DMS53 (cell line): Measurements from ENCODE around the gene DYNLT2B.
"Not testable (repeated sequence)": the region's sequence is repeated elsewhere in the genome, so short reads cannot be mapped to it uniquely, and the experiment has no call there.

Experiments used
- DNase-seq: peaks from one replicate; lab custom pipeline; 2025; lab: John Stamatoyannopoulos, UW

The DYNLT2B gene

DNA sequence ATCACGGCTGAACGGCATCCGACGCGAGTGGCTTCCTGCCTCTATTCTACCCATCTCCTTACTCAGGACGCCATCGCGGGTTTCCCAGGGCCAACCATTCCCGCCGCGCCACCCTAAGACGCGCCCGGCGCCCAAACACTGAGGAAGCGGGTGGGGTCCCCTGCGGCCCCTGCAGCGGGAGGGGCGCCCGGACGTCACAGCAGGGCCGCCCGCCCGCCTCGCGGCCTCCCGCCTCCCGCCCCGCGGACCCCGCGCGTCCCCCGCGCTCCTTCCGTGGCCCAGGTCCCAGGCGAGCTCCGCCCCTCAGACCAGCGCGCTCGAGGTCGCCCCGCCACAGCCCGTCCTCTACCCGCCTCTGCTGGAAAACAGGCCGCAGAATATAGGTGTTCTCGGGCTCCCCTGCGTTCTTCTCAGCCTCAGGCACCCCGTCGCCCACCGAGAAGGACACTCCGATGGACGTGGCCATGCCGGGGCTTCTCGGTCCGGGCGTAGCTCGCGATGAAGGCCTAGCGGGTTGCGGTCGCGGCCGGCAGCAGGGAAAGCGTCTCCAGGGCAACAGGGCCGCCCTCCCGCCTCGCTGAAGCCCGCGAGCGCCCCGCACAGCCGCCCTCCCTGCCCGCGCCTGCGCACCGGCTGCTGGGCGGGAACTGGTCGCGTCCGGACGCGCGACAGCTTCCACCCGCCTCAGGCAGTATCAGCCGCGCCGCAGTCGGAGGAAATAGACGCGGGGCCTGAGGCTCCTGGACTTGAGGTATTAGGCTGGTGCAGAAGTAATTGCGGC lies at the start of gene DYNLT2B:
TSS of gene DYNLT2B (minus strand) at position 554 of the 781 bp plus-strand sequence. CDS start at position 466, 88 bp downstream.
- peak; percentile 95 for DNase-seq

DNA sequence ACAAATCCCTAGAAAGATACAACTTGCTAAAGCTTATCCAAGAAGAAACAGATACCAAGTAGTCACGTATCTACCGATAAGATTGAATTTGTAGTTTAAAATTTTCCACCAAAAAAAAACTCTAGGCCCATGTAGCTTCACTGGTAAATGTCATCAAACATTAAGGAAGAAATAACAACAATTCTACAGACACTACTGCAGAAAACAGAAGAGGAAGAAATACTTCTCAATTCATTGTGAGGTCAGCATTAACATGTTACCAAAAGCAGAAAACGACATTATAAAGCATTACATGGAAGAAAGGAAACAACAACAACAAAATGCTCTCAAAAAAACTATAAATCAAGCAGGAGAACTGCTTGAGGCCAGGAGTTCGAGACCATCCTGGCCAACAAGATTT lies 47.7 kb upstream of the DYNLT2B start:
- no peak for DNase-seq

DNA sequence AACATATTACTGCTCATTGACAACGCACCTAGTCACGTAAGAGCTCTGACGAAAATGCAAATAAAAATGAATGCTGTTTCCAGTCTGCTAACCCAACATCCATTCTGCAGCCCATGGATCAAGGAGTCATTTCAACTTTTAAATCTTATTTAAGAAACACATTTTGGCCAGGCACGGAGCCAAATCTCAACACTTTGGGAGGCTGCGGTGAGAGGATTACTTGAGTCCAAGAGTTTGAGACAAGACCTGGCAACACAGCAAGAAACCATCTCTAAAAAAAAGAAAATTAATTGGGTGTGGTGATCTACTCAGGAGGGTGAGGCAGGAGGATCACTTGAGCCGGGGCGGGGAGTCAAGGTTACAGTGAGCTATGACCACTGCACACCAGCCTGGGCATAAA lies 42.5 kb upstream of the DYNLT2B start:
- DNase-seq: no peak

DNA sequence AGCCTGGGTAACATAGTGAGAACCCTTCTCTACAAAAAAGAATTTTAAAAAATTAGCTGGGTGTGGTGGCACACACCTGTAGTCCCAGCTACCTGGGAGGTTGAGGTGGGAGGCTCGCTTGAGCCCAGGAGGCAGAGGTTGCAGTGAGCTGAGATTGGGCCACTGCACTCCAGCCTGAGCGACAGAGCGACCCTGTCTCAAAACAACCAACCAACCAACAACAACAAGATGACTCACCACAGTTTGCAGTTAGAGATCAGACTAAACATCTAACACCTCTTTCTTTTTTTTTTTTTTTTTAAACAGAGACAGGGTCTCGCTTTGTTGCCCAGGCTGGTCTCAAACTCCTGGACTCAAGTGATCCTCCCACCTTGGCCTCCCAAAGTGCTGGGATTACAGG lies 40.5 kb upstream of the DYNLT2B start:
- DNase-seq: not testable (repeated sequence)

DNA sequence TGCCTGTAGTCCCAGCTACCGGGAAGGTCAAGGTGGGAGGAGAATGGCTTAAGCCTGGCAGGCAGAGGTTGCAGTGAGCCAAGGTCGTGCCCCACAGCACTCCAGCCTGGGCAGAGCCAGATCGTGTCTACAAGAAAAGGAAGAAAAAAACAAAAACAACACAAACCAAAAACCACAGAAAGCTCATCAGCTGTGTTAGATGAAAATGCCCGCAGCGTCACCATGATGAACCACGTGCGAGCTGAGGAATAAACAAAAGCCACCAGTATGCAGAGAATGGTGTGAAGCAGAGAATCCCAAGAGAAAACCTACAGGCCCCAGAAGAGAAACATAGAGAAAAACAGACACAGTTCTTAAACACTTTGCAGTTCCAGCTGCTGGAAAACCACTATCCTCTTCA lies 39.9 kb upstream of the DYNLT2B start:
- no peak for DNase-seq

DNA sequence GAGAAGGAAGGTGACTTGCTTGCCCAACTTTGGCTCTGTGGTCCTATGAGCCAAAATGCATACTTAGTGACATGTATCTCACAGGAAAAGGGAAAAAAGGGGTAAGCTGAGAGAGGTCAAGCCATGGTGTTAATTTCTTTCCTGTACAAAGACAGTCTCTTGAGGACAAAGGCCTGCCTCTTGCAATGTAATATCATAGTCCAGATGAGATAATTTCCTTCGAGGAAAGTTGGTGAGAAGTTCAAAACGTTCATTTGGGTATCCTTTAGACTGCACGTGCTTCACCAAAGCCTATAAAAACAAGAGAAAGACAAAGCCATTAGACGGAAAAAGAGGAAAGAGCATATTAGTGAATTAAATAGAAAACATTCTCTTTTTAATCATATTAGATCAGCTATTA lies 38.5 kb upstream of the DYNLT2B start:
- DNase-seq: no peak

DNA sequence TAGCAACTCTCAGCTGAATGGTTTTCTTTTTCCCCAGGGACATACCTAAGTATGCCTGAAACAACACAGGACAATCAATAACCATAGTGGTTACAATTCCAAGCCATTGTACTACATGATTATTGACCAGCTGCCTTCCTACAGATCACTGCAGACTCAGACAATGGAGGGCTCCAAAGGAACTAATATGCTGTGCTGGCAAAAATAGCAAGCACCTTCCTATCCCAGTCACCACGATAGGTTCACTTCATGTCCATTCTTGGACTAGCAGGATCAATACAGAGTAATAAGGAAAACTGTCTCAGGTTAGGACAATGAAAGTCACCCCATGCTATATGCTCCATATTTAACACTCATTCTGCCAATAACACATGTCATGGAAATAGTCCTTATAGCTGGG lies 37.6 kb upstream of the DYNLT2B start:
- no peak for DNase-seq

DNA sequence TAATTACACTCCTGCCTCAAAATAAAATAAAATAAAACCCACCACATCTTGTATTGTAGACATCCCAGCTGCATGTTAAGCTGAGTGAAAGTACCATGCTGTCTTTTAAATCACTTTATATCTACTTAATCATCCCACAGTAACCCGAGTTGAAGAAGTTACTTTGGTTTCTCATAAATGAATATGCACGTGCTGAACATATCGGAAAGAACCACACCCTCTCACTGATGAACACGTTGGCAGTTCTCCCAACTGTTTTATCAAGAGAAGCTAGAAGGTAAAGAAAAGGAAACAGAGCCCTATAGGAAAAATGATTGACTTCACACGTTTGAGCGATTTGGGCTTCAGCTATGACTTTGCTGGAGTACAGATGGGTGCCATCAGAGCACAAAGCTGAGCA lies 36.1 kb upstream of the DYNLT2B start:
- DNase-seq: no peak

DNA sequence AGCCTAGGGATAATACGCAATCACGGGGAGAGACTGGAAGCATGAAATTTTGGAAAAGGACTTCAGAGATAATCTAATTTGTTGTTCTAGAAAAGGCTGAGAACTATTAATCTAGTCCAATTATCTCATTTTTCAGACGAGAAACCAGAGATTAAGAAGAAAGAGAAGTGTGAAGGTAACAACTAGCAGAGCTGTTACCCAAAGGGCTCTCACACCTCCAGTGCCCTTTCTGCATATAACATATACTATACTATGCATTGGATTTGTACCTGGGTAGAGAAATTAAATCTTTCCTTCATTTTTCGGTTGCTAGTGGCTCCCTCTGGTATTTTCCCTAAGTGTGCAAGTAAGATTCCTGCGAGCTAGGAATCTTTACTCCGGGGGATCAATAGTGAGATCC lies 33.5 kb upstream of the DYNLT2B start:
- DNase-seq: no peak

DNA sequence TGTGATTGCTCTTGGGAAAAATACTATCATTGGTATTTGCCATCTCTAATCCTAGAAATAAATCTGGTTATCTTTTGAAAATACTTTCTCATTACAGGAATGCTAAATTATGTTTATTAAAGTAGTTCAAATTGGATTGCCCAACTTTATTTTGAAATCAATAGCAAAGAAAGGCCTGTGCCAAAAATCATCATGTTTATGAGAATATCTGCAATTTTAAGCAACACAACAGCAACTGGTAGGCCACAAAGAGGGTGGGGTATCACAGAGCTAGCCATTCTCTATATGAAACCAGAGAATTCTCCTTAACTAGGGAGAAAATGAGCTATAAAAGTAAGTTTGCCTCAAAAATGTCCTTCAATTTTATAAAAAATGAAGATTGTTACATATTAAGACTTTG lies 32.0 kb upstream of the DYNLT2B start:
- no peak for DNase-seq

DNA sequence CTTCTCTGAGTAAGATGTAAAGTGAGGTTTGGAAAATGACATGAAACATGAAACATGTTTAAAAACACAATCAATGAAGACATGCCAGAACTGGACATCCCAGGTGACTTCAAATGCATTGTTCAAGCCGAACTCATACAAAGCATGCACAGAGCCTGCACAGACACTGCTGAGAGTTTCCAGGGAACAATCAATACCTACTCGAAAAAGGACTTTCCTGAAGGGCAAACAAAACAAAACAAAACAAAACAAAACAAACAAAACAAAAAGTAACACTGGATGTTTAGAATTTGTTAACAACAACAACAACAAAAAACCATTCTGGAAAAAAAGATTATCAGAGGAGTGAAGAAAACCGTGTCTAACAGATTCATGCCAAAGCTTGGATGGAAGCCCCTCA lies 30.7 kb upstream of the DYNLT2B start:
- DNase-seq: no peak

DNA sequence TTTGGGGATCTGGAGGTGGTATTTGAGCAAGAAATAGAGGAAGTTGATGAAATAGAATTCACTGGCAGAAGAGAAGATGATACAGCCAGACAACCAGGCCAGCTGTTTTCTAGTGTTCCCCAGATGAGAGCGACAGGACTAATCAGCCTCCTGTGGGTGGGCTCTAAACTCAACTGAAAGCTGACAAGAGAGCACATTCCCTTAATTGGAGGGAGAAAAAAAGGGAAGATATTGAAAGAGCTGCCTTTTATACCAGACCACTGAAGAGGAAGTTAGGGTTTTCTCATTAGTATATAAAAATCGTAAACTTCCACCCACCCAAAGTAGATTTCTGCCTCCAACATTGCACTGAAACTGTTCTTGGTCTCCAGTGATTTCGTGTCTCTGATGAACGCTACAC lies 26.6 kb upstream of the DYNLT2B start:
- DNase-seq: no peak

DNA sequence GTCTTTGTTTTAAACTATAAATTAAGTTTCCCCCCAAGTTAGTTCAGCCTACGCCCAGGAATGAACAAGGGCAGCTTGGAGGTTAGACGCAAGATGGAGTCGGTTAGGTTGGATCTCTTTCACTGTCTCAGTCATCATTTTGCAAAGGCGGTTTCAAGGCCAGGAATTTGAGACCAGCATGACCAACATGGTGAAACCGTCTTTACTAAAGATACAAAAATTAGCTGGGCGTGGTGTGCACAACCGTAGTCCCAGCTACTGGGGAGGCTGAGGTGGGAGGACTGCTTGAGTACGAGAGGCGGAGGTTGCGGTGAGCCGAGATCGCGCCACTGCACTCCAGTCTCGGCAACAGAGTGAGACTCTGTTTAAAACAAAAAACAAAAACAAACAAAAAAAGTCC lies 25.9 kb upstream of the DYNLT2B start:
- not testable (repeated sequence) for DNase-seq

DNA sequence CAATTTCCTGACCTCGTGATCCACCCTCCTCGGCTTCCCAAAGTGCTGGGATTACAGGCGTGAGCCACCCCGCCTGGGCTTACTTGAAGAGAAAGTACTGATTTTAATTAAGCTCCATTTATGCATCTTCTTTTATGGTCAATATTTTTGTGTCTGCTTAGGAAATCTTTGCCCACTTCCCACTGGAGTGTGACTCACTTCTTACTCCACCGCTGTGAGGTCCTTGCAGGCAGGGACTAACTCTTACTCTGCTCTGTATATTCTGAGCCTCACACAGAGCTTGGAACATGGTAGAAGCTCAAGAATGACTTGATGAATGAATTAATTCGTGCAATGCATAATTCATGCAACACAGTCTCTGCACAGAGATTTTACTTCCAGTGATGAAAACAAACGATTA lies 23.1 kb upstream of the DYNLT2B start:
- no peak for DNase-seq

DNA sequence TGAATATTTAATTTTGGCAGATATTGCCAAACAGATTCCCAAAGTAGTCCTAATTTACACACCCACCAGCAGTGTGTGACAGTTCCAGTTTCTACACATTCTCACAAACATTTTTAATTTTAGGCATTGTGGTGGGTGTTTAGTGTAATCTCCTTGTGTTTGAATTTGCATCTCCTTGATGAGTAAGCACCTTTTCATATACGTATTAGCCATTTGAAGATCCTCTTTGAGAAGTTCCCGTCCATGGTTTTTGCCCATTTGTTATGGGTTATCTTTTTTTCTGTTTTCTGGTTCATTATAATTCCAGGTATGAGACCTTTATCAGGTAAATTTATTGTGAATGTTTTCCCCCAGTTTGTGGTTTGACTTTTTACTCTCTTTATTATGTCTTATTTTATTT lies 22.4 kb upstream of the DYNLT2B start:
- no peak for DNase-seq

DNA sequence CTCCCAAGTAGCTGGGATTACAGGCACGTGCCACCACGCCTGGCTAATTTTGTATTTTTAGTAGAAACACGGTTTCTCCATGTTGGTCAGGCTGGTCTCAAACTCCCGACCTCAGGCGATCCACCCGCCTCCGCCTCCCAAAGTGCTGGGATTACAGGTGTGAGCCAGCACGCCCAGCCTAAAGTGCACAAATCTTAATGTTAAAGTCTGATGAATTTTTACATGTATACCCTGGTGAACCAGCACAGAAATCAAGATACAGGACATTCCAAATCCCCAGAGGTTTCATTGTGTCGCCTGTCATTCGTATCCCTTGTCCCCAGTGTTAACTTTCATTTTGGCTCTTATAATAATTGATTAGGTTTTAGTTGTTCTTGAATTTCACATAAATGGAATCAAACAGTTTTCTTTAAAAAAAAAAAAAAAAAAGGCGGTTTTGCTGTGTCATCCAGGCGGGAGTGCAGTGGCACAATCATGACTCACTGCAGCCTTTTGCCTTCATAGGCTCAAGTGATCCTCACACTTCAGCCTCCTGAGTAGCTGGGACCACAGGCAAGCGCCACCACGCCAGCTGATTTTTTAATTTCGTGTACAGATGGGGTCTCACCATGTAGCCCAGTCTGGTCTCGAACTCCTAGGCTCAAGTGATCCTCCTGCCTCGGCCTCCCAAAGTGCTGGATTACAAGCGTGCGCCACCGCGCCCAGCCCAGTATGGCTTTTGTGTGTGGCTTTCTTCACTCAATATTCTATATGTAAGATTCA lies 21.6 kb upstream of the DYNLT2B start:
- DNase-seq: peak; percentile 56

DNA sequence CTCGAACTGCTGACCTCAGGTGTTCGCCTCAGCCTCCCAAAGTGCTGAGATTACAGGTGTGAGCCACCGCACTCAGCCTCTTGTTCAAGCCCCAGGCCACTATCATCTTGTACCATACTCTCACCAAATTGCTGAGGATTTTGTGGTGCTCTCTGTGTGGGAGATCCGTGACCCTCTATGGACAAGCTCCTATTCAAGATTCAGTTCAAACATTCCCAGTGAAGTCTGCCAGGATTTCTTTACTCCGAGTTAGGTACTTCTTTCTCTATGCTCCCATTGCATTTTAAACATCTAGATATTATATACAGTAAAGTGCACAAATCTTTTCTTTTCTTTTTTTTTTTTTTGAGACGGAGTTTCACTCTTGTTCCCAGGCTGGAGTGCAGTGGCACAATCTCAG lies 21.0 kb upstream of the DYNLT2B start:
- no peak for DNase-seq

DNA sequence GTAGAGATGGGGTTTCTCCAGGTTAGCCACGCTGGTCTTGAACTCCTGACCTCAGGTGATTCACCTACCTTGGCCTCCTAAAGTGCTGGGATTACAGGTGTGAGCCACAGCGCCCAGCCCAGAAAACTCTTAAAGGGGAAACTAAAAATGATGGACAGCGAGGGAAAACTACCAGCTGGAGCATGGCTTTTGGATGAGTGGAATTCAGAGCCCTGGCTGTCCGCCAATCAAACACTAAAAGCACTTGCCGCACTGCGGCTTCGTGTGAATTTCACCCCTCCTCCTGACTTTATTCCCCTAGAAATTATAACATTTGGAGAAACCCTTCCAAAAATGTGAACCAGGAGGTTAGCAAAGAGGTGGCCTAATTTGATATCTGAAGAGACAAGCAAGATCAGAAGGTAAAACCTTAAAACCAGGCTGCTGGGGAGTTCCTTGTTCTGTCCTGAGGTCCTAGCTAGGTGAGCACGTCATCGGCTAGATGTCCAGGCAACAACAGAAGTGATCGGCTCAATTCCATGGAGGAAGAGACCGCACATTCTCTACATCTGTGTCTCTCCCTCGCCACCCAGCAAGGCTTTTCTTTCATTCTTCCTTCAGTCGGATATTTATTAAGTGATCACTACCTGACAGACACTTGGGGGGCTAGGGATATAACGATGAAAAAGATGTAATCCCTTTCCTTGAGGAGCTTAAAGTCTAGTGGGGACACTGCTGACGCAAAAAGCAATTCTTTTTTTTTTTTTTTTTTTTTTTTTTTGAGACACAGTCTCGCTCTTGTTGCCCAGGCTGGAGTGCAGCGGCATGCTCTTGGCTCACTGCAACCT lies 18.5 kb upstream of the DYNLT2B start:
- peak; percentile 29 for DNase-seq

DNA sequence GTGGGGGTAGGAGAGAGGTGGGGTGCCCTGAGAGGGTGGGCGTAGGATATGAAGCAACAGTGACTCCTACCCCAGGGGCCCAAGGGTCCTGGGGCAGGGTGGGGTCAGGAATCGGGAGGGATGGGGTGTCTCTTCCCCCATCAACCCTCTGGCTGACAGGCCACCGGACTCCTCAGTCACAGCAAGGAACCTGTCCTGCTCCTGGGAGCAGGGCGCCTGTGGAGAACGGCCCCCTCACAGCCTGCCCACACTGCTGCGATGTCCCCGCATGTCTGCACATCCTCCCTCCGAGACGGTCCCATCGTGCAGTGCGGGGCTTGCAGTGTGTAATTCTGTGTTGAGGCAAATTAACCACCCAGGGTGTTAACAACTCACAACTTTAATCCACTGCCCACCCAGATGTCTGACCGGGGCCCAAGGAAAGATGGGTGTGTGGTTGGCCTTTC lies 17.5 kb upstream of the DYNLT2B start:
- no peak for DNase-seq

DNA sequence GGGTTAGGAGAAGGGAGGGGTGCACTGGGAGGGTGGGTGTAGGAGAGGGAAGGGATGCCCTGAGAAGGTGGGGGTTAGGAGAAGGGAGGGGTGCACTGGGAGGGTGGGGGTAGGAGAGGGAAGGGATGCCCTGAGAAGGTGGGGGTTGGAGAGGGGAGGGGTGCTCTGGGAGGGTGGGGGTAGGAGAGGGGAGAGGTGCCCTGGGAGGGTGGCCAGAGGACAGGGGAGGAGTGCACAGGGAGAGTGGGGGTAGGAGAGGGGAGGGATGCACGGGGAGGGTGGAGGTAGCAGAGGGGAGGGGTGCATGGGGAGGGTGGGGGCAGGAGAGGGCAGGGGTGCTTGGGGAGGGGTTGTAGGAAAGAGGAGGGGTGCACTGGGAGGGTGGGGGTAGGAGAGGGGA lies 16.9 kb upstream of the DYNLT2B start:
- DNase-seq: no peak

DNA sequence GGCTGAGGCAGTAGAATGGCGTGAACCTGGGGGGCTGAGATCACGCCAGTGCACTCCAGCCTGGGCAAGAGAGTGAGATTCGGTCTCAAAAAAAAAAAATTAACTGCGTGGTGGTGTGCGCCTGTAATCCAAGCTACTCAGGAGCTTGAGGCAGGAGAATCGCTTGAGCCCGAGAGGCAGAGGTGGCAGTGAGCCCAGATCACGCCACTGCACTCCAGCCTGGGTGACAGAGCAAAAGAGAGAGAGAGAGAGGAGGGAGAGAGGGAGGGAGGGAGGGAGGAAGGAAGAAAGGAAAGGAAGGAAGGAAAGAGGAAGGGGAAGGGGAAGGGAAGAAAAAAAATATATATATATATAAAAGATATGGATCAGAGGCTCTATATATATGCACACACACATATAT lies 14.1 kb upstream of the DYNLT2B start:
- no peak for DNase-seq

DNA sequence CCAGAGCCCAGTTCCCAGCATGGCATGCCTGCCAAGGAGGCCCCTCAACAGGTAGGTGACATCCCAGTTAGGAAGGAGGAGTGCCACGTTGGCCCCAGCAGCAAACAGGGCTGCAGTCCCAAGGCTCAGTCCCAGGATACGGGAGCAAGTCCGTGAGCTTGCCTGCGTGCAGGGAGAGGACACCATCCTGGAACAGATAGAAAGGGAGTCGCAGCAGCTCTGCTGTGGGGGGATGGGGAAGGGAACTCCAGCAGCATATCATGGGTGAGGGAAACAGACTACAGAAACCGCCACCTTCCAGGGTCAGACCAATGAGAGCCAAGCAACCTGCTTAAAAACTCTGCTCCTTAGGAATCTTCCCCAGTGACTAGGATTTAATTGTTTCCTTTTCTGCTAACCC lies 9.4 kb upstream of the DYNLT2B start:
- no peak for DNase-seq

DNA sequence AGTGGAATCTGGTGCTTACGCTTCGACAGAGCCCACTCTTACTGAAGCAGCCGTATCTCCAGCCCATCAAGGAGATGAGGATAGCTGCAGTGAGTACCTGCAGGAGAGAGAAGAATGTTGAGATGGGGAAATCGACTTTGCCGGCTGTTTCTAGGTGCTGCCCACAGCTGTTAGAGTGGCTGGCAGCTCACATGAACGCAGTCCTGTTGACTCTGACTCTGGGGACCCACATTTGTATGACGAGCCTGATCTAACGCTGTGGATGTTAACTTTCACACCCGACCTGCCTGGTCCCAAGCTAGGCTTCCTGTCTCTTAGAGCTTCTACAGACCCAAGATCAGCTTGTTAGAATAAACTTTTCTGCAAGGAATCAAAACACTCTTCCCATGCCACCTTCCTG lies 8.9 kb upstream of the DYNLT2B start:
- DNase-seq: no peak
